OCI-LY3 (cell line): ENCODE results near the gene KCNMA1.

Experiments
- H2AFZ ChIP-seq: fragments of 200-600, 300-600 bp; shearing (Covaris generic); 2 replicates; pipeline ENCODE4 v1.6.0; 2014; ENCODE audit warnings: antibody characterized with exemption, low read depth, low read length
- H3K27ac ChIP-seq: fragments of 200-600, 300-600 bp; sonication (generic); 2 replicates; pipeline ENCODE4 v1.5.1; 2014; ENCODE audit warnings: mild to moderate bottlenecking, low read length, moderate library complexity, mixed read lengths
- H3K27me3 ChIP-seq: fragments of 200-600, 300-600 bp; sonication (generic); 2 replicates; pipeline ENCODE4 v1.6.1; 2014; ENCODE audit warnings: low read depth, low read length, mixed read lengths
- H3K36me3 ChIP-seq: fragments of 200-600, 300-600 bp; sonication (generic); replicated peaks from 2 replicates; pipeline ENCODE3; 2014; ENCODE audit warnings: low read depth, low read length, mixed read lengths
- H3K4me1 ChIP-seq: fragments of 300-600, 200-600 bp; sonication (generic); 2 replicates; pipeline ENCODE4 v1.6.1; 2014; ENCODE audit warnings: low read length, mixed read lengths
- H3K4me2 ChIP-seq: fragments of 200-600, 300-600 bp; sonication (generic); 2 replicates; pipeline ENCODE4 v1.6.1; 2014; ENCODE audit warnings: low read length, mixed read lengths
- H3K4me3 ChIP-seq: fragments of 300-600, 200-600 bp; sonication (generic); 2 replicates; pipeline ENCODE4 v1.5.1; 2014; ENCODE audit warnings: antibody characterized with exemption, mild to moderate bottlenecking, low read length, moderate library complexity
- H3K79me2 ChIP-seq: fragments of 300-600, 200-600 bp; shearing (Covaris generic); 2 replicates; pipeline ENCODE4 v1.6.1; 2014; ENCODE audit warnings: mild to moderate bottlenecking, low read length, mixed read lengths
- H3K9ac ChIP-seq: fragments of 300-600, 200-600 bp; shearing (Covaris generic); 2 replicates; pipeline ENCODE4 v1.6.0; 2014; ENCODE audit warnings: mild to moderate bottlenecking, low read length, moderate library complexity
- H3K9me3 ChIP-seq: fragments of 200-600, 300-600 bp; shearing (Covaris generic); 2 replicates; pipeline ENCODE4 v1.6.1; 2014; ENCODE audit warnings: low read length, mixed read lengths; ENCODE audit not compliant: insufficient read depth
- H4K20me1 ChIP-seq: fragments of 200-600, 300-600 bp; sonication (generic); 2 replicates; pipeline ENCODE4 v1.6.1; 2016; ENCODE audit warnings: low read length, mixed read lengths; ENCODE audit not compliant: insufficient read depth
- EZH2phosphoT487 ChIP-seq: fragments of 200-600 bp; shearing (Covaris generic); IDR thresholded peaks from 2 replicates; pipeline ENCODE4 v1.6.1; 2018; ENCODE audit warnings: antibody characterized with exemption, mixed run types, low read depth
- TF ChIP-seq, protein P1 (sequence below): fragments of 200-600, 300-600 bp; sonication (generic); IDR thresholded peaks from 2 replicates; pipeline ENCODE4 v1.5.1; 2014; ENCODE audit warnings: antibody characterized with exemption, low read length, low read depth

KCNMA1 gene

DNA sequence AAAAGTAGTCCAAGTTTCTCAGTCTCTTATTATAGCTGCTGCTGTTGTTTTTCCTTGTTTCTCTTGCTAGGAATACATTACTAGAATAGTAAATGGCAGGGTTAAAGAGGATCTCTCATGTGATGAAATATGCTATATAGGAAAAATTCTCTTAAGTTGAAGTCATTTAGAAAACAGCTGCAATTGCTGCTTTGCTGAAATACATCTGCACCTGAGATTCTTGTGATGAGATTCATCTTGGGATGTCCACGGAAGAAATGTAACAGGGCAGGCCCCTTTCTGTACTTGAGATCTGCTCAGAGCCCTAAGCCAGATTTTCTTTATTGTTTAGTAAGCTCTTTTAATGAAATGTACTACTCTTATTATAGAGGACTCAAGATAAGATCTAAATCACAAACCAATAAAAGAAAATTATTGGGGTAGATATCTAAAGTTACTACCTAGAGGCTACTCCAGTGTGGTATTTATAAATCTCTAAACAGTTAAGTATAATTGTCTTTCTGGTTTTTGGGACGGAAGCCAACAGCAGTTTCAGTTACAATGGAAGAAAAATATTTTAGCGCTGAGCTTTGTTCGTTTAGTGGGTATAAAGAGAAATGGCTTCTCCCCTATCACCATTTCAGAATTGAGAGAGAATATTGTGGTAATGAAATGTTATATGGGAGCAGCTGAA, 701.5 kb downstream of the KCNMA1 start:
- no peaks in the 10 kb centered on the region for H3K79me2 ChIP-seq
- H2AFZ ChIP-seq: no peak overlapping the region
- no peaks in the 10 kb centered on the region for H3K4me1 ChIP-seq
- H3K27ac ChIP-seq: no peak overlapping the region
- H3K9me3 ChIP-seq: no peaks in the 10 kb centered on the region
- no peaks in the 10 kb centered on the region for H3K36me3 ChIP-seq
- no peak overlapping the region for H3K9ac ChIP-seq
- H3K27me3 ChIP-seq: no peaks in the 10 kb centered on the region
- no peak overlapping the region for H3K4me3 ChIP-seq
- no peak for TF ChIP-seq EZH2phosphoT487
- TF ChIP-seq, protein P1, sequence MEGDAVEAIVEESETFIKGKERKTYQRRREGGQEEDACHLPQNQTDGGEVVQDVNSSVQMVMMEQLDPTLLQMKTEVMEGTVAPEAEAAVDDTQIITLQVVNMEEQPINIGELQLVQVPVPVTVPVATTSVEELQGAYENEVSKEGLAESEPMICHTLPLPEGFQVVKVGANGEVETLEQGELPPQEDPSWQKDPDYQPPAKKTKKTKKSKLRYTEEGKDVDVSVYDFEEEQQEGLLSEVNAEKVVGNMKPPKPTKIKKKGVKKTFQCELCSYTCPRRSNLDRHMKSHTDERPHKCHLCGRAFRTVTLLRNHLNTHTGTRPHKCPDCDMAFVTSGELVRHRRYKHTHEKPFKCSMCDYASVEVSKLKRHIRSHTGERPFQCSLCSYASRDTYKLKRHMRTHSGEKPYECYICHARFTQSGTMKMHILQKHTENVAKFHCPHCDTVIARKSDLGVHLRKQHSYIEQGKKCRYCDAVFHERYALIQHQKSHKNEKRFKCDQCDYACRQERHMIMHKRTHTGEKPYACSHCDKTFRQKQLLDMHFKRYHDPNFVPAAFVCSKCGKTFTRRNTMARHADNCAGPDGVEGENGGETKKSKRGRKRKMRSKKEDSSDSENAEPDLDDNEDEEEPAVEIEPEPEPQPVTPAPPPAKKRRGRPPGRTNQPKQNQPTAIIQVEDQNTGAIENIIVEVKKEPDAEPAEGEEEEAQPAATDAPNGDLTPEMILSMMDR: no peak
- H4K20me1 ChIP-seq: no peaks in the 10 kb centered on the region
- H3K4me2 ChIP-seq: no peak overlapping the region

DNA sequence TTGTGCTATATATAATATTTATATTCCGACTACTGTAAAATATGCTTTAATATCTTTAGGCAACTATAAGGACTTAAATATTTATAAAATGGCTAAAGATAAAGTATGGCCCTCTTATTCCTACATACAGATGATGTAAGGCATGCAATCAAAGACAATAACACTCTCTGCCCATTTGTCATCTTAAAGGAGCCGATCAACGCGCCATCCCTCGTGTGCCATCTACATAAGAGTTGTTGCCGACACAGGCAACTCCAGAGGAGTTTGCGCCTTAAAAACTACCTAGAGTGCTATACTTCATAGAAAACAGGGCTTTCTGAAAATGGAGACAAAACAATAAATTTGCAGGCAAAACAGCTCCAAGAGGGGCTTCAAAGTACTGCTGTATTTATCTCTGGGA, 709.0 kb downstream of the KCNMA1 start:
- no peaks in the 10 kb centered on the region for H3K79me2 ChIP-seq
- no peak overlapping the region for H3K27ac ChIP-seq
- no peak overlapping the region for H3K4me3 ChIP-seq
- no peaks in the 10 kb centered on the region for H3K36me3 ChIP-seq
- no peaks in the 10 kb centered on the region for H4K20me1 ChIP-seq
- no peaks in the 10 kb centered on the region for H3K4me1 ChIP-seq
- TF ChIP-seq EZH2phosphoT487: no peak
- TF ChIP-seq, protein P1: no peak
- no peak overlapping the region for H3K9ac ChIP-seq
- no peak overlapping the region for H2AFZ ChIP-seq
- no peaks in the 10 kb centered on the region for H3K27me3 ChIP-seq
- H3K9me3 ChIP-seq: no peaks in the 10 kb centered on the region
- H3K4me2 ChIP-seq: no peak overlapping the region

DNA sequence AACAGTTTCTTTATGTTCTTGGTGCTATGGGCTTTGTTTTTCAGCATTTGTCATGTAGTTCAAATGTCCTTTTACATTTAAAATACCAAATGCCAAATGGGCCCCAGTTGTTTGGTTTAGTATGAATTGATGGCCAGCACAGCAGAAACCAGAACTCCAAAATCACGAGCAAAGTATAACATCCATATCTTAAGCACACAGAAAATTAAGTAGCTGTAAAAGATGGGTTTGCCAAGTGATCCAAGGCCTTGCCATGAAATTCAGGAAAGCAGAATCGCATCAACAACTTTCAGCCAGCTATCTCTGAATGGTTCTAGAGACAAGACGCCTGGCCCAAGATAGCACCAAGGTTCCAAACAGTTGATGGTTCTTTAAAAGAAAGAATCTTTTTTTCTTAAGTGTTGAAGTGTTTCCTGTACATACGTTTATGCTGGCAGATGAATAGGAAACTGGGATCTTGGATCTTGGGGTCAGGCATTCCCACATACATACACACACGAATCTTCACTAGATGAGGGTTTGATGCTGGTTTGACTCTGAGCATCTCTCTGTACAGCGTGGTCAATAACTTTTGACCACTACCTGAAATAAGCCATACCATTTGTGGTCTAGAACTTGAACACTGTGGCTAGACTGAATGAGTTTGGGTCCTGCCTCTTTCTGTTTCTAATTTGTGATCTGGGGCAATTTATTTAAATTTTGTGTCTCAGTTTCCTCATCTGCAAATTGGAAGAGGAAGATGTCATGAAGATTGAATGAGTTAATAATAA, 711.8 kb downstream of the KCNMA1 start:
- no peaks in the 10 kb centered on the region for H3K9me3 ChIP-seq
- TF ChIP-seq EZH2phosphoT487: no peak
- TF ChIP-seq, protein P1: no peak
- H3K9ac ChIP-seq: no peak overlapping the region

DNA sequence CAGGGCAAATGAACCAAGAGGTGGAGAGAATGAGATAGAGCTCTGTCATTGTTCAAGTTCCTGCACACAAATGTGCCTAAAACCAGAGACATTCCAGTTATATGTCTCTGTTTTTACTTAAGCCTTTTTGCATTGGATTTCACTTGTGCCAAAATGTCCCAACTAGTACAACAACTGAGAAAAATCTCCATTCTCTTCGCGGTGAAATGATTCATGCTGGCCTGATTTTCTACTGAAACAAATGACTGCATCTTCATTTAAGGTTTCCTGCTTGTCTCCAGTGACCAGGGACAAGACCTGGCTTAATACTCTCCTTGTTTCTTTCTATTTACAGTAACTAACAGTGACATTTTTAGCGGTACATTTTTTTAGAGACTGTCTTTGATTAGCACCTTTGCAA, 714.9 kb downstream of the KCNMA1 start:
- Histone ChIP-seq H3K4me2 (no peak overlapping the region), H3K27me3 (no peaks in the 10 kb centered on the region), H3K4me3 (no peak overlapping the region), H4K20me1 (no peaks in the 10 kb centered on the region), H3K9ac (no peak overlapping the region), H3K4me1 (no peaks in the 10 kb centered on the region), H3K79me2 (no peaks in the 10 kb centered on the region), H2AFZ (no peak overlapping the region), H3K36me3 (no peaks in the 10 kb centered on the region), H3K27ac (no peak overlapping the region), H3K9me3 (no peaks in the 10 kb centered on the region)
- TF ChIP-seq, protein P1: no peak
- TF ChIP-seq EZH2phosphoT487: no peak

More for the DNA sequence above, 711.8 kb downstream of the KCNMA1 start:
- Histone ChIP-seq H2AFZ (no peak overlapping the region), H3K79me2 (no peaks in the 10 kb centered on the region), H4K20me1 (no peaks in the 10 kb centered on the region), H3K4me2 (no peak overlapping the region), H3K36me3 (no peaks in the 10 kb centered on the region), H3K27me3 (no peaks in the 10 kb centered on the region), H3K4me3 (no peak overlapping the region), H3K27ac (no peak overlapping the region), H3K4me1 (no peaks in the 10 kb centered on the region)
